ENCODE measurements around the gene TSPAN9. TPM values are rescaled to one million over a fixed set of nuclear protein-coding genes. Genes with fewer than 3 reads are reported as not detected.

The TSPAN9 gene
- total and polyA plus RNA-seq, 2 of the 4 experiments (the other 2 are of a cell fraction), result 17.7 to 39.1 TPM

DNA sequence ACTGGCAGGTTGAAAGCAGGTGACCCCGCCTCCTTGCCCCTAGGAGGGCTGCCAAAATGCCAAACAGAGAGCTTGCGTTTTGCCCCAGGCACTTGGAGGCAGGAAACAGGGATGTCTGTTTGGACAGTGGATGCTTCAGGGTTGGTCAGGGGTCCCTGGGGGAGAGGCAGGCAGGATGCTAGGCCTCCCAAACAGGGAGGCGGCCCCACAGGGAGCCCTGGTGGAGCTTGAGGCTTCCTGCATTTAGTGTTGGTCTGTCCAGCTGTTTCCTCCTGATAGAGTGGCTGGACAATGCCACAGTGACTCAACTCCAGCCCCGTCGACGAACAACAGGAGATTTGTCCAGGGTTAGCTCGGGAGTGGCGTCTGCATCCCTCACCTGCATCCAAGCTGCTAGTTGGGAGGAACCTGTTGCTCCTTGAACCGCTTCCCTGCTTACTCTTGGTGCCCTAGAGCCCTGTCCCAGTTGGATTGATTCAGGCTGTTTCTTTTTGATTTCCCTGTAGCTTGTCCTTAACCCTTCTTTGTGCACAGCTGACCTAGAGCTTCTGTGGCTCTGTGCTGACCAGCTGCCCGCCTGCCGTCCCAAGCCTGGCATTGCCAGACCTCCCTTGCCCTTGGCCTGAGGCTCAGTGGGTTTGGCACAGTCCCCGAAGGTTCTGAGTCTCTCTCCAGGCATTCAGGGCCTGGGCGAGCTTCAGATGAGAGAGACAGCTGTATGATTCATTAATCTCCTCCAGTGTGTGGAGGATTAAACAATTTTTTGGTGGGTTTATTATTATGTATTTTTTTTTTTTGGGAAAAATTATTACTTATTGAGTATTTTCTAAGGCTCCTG lies 45.9 kb downstream of the TSPAN9 start:
- dilution Hi-C loops (cut with HindIII; ENCODE audit: low sequenced_read_pairs, unreplicated experiment) (no loop called here), intact Hi-C loops (cut with micrococcal nuclease) (no loop called here), in situ Hi-C loops (cut with MboI; ENCODE audit: low sequenced_read_pairs) (no loop called here)
- Histone ChIP-seq H3K4me1 (ENCODE audit: control insufficient read depth, insufficient read depth, low read length) (peaks cover 13% of the 10 kb centered on the region), H2AK5ac (ENCODE audit: low read depth, low read length) (peak overlapping the region; percentile 79; the same call in 1 of the 2 replicates), H4K91ac (ENCODE audit: insufficient read depth, low read depth, low read length) (no peak overlapping the region), H2BK20ac (ENCODE audit: low read depth, low read length) (no peak overlapping the region), H2AFZ (replicated peaks; ENCODE audit: low read length, poor library complexity) (peak overlapping the region; percentile 16), H3K79me1 (ENCODE audit: low read depth in 1 of 2, low read length in 2 of 2) (peaks cover 0 to 26% of the 10 kb centered on the region in 2 experiments; a peak in 2 of 4 replicates), H3K18ac (ENCODE audit: low read depth, low read length) (no peak overlapping the region; the same call in 1 of the 2 replicates), H4K8ac (ENCODE audit: low read depth in 2 of 2, low read length in 2 of 2) (0 out of 4 replicates have a peak overlapping the region, but pooled peaks of 1 of the 2 experiments have one; percentile 51), H3K14ac (replicated peaks; ENCODE audit: low read depth, low read length) (no peak overlapping the region), H2AK9ac (replicated peaks; ENCODE audit: low read depth, low read length, poor library complexity) (peak overlapping the region; percentile 34), H3K9me3 (ENCODE audit: control insufficient read depth, insufficient read depth, low read length) (peaks cover 2% of the 10 kb centered on the region; the same call in 1 of the 2 replicates), H3K56ac (ENCODE audit: extremely low read depth, insufficient read depth, low read length) (no peak overlapping the region), H2BK120ac (ENCODE audit: low read depth, low read length) (peak overlapping the region; percentile 11; the same call in 1 of the 2 replicates), H3K23ac (ENCODE audit: low read depth, low read length) (no peak overlapping the region), H3K27me3 (ENCODE audit: control insufficient read depth, insufficient read depth, low read length) (no peaks in the 10 kb centered on the region), H2BK5ac (ENCODE audit: low read depth, low read length, poor library complexity, severe bottlenecking) (peak overlapping the region; percentile 30), H3K4ac (ENCODE audit: low read depth, low read length) (peak overlapping the region; percentile 31; the same call in 1 of the 2 replicates), H3K36me3 (ENCODE audit: control insufficient read depth, insufficient read depth, low read length) (no peaks in the 10 kb centered on the region), H3K4me2 (ENCODE audit: low read depth, low read length) (peak overlapping the region; percentile 20; the same call in 1 of the 2 replicates), H3K4me3 (ENCODE audit: insufficient read depth, low read depth, low read length) (no peak overlapping the region), H3K9me1 (ENCODE audit: insufficient read depth, low read length) (peaks cover 9% of the 10 kb centered on the region), H4K20me1 (ENCODE audit: insufficient read depth, low read length) (peaks cover 11% of the 10 kb centered on the region; the same call in 1 of the 2 replicates), H4K5ac (ENCODE audit: low read depth, low read length) (peak overlapping the region; percentile 11; the same call in 1 of the 2 replicates), H2BK15ac (ENCODE audit: low read depth, low read length) (no peak overlapping the region; the same call in 2 of the 3 replicates), H3K27ac (ENCODE audit: insufficient read depth, low read length) (no peak overlapping the region), H3K9ac (ENCODE audit: low read depth, low read length) (no peak overlapping the region)
- ChIA-PET POLR2A (ENCODE audit: unreplicated experiment) (interaction anchor here (0.7 kb wide), 1 partner anchor 36 kb away, joined by 5 read pairs; no protein-coding TSS in a partner anchor), CTCF (interaction anchor here (0.6 to 1.5 kb wide), 6 partner anchors 29 to 893 kb away, joined by 3 to 6 read pairs (median 4); no protein-coding TSS in a partner anchor)
- DNase-seq (peak; percentile 75), ATAC-seq (ENCODE audit: low read depth) (peak; percentile 83)
- TF ChIP-seq SMC3 (IDR thresholded peaks at IDR 0.05; ENCODE audit: low read depth, low read length) (no peak), RFX5 (IDR thresholded peaks at IDR 0.05; ENCODE audit: low read depth, low read length) (no peak), CEBPB (IDR thresholded peaks at IDR 0.05; ENCODE audit: low read depth, low read length) (no peak), RAD21 (IDR thresholded peaks at IDR 0.05; ENCODE audit: low read length) (peak; percentile 24; the same call in 1 of the 2 replicates), MXI1 (IDR thresholded peaks at IDR 0.05; ENCODE audit: borderline replicate concordance, low read depth, low read length) (no peak), CHD1 (IDR thresholded peaks at IDR 0.05; ENCODE audit: low read depth, low read length) (no peak), FOS (IDR thresholded peaks at IDR 0.05; ENCODE audit: low read depth, low read length) (no peak)
- TF ChIP-seq, protein P1, sequence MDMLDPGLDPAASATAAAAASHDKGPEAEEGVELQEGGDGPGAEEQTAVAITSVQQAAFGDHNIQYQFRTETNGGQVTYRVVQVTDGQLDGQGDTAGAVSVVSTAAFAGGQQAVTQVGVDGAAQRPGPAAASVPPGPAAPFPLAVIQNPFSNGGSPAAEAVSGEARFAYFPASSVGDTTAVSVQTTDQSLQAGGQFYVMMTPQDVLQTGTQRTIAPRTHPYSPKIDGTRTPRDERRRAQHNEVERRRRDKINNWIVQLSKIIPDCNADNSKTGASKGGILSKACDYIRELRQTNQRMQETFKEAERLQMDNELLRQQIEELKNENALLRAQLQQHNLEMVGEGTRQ (IDR thresholded peaks at IDR 0.05; ENCODE audit: low read depth, low read length), result no peak
- TF ChIP-seq, protein P2, sequence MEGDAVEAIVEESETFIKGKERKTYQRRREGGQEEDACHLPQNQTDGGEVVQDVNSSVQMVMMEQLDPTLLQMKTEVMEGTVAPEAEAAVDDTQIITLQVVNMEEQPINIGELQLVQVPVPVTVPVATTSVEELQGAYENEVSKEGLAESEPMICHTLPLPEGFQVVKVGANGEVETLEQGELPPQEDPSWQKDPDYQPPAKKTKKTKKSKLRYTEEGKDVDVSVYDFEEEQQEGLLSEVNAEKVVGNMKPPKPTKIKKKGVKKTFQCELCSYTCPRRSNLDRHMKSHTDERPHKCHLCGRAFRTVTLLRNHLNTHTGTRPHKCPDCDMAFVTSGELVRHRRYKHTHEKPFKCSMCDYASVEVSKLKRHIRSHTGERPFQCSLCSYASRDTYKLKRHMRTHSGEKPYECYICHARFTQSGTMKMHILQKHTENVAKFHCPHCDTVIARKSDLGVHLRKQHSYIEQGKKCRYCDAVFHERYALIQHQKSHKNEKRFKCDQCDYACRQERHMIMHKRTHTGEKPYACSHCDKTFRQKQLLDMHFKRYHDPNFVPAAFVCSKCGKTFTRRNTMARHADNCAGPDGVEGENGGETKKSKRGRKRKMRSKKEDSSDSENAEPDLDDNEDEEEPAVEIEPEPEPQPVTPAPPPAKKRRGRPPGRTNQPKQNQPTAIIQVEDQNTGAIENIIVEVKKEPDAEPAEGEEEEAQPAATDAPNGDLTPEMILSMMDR (conservative IDR thresholded peaks at IDR 0.05; ENCODE audit: low read depth, low read length), result peak; percentile 21; the same call in 1 of the 2 replicates
- no TSS peak for BruUV-seq (replicated peaks)
- 88% methylated on average over 4 of the region's 13 CpGs; no CpG with 5 or more reads in 1 of the 2 experiments for WGBS, 2 experiments (ENCODE audit: extremely low coverage in 2 of 2, insufficient read length in 1 of 2)
